Measurements from ENCODE around the gene JAZF1. TPM values are rescaled to one million over a fixed set of nuclear protein-coding genes. Genes with fewer than 3 reads are reported as not detected.

The JAZF1 gene
- total RNA-seq, 1 experiment from 2014 or later, result 0.95 TPM

GRCh38 chr7:28155019-28155660 is 25.5 kb downstream of the JAZF1 start:
- intact Hi-C loops (cut with micrococcal nuclease; ENCODE audit: unreplicated experiment), result no loop called here
- no TSS peak for BruUV-seq (replicated peaks)
- Mint-ChIP-seq H3K4me3 (ENCODE audit: unreplicated experiment) (no peak overlapping the region), H3K4me1 (ENCODE audit: low read depth, unreplicated experiment) (peaks cover 6% of the 10 kb centered on the region), H3K27ac (ENCODE audit: unreplicated experiment) (no peak overlapping the region), H3K9me3 (ENCODE audit: unreplicated experiment) (no peaks in the 10 kb centered on the region), H3K36me3 (ENCODE audit: insufficient read depth, unreplicated experiment) (no peaks in the 10 kb centered on the region), H3K27me3 (ENCODE audit: insufficient read depth, unreplicated experiment) (peaks cover 17% of the 10 kb centered on the region)
- no peaks in the 10 kb centered on the region for H3K9me3 ChIP-seq
- no peaks in the 10 kb centered on the region for H3K27me3 ChIP-seq (replicated peaks; ENCODE audit: control insufficient read depth, insufficient read depth, low read length)
- POLR2A ChIA-PET, result no interaction called here
- H3K4me3 ChIP-seq (ENCODE audit: low read depth, low read length), result no peak overlapping the region
- TF ChIP-seq CTCF (IDR thresholded peaks at IDR 0.05; ENCODE audit: insufficient read depth in 1 of 2, low read depth in 1 of 2, low read length in 1 of 2, severe bottlenecking in 1 of 2, unreplicated experiment in 1 of 2), result no peak
- no peak for DNase-seq
- H3K36me3 ChIP-seq (ENCODE audit: control insufficient read depth, insufficient read depth, low read length), result no peaks in the 10 kb centered on the region
- CTCF ChIA-PET, result no interaction called here
- H3K4me1 ChIP-seq, result no peaks in the 10 kb centered on the region

- no peaks in the 10 kb centered on the region for H3K27me3 ChIP-seq (replicated peaks; ENCODE audit: control insufficient read depth, insufficient read depth, low read length)
- intact Hi-C loops (cut with micrococcal nuclease; ENCODE audit: unreplicated experiment), result no loop called here
- Mint-ChIP-seq H3K4me3 (ENCODE audit: unreplicated experiment) (no peak overlapping the region), H3K4me1 (ENCODE audit: low read depth, unreplicated experiment) (peaks cover 24% of the 10 kb centered on the region), H3K27me3 (ENCODE audit: insufficient read depth, unreplicated experiment) (peaks cover 8% of the 10 kb centered on the region), H3K9me3 (ENCODE audit: unreplicated experiment) (no peaks in the 10 kb centered on the region), H3K36me3 (ENCODE audit: insufficient read depth, unreplicated experiment) (no peaks in the 10 kb centered on the region), H3K27ac (ENCODE audit: unreplicated experiment) (no peak overlapping the region)
- no peak for DNase-seq
- TF ChIP-seq CTCF (IDR thresholded peaks at IDR 0.05; ENCODE audit: insufficient read depth in 1 of 2, low read depth in 1 of 2, low read length in 1 of 2, severe bottlenecking in 1 of 2, unreplicated experiment in 1 of 2), result no peak
- H3K4me1 ChIP-seq, result no peaks in the 10 kb centered on the region
- CTCF ChIA-PET, result no interaction called here
- no peaks in the 10 kb centered on the region for H3K9me3 ChIP-seq
- no peaks in the 10 kb centered on the region for H3K36me3 ChIP-seq (ENCODE audit: control insufficient read depth, insufficient read depth, low read length)
- no TSS peak for BruUV-seq (replicated peaks)
- POLR2A ChIA-PET, result no interaction called here
- no peak overlapping the region for H3K4me3 ChIP-seq (ENCODE audit: low read depth, low read length)
These were observed 28.0 kb downstream of the JAZF1 start for GRCh38 chr7:28152594-28152993.

- Histone ChIP-seq H3K9me3 (no peaks in the 10 kb centered on the region), H3K27me3 (replicated peaks; ENCODE audit: control insufficient read depth, insufficient read depth, low read length) (no peaks in the 10 kb centered on the region), H3K36me3 (ENCODE audit: control insufficient read depth, insufficient read depth, low read length) (no peaks in the 10 kb centered on the region), H3K4me3 (ENCODE audit: low read depth, low read length) (no peak overlapping the region), H3K4me1 (no peaks in the 10 kb centered on the region)
- no peak for DNase-seq
- H3K9me3 Mint-ChIP-seq (ENCODE audit: unreplicated experiment), result no peaks in the 10 kb centered on the region
- no TSS peak for BruUV-seq (replicated peaks)
- no peak for TF ChIP-seq CTCF (IDR thresholded peaks at IDR 0.05; ENCODE audit: insufficient read depth in 1 of 2, low read depth in 1 of 2, low read length in 1 of 2, severe bottlenecking in 1 of 2, unreplicated experiment in 1 of 2)
- H3K27me3 Mint-ChIP-seq (ENCODE audit: insufficient read depth, unreplicated experiment), result peaks cover 8% of the 10 kb centered on the region
- peaks cover 24% of the 10 kb centered on the region for H3K4me1 Mint-ChIP-seq (ENCODE audit: low read depth, unreplicated experiment)
- CTCF ChIA-PET, result no interaction called here
- intact Hi-C loops (cut with micrococcal nuclease; ENCODE audit: unreplicated experiment), result no loop called here
- H3K27ac Mint-ChIP-seq (ENCODE audit: unreplicated experiment), result no peak overlapping the region
- POLR2A ChIA-PET, result no interaction called here
- H3K36me3 Mint-ChIP-seq (ENCODE audit: insufficient read depth, unreplicated experiment), result no peaks in the 10 kb centered on the region
- no peak overlapping the region for H3K4me3 Mint-ChIP-seq (ENCODE audit: unreplicated experiment)
These were observed 28.6 kb downstream of the JAZF1 start for GRCh38 chr7:28151965-28152364.
